Heart right ventricle (tissue), 16 donors: Measurements from ENCODE around the gene CCSER2. TPM values are rescaled to one million over a fixed set of nuclear protein-coding genes. Genes with fewer than 3 reads are reported as not detected.

Experiments used
- ATAC-seq, 8 donors: fragments of 200-7000 bp; cut with Tn5 transposase; one replicate each; pipeline ENCODE4 v1.9.1; 2020; ENCODE audit warnings: mild to moderate bottlenecking in 8 of 8, moderate library complexity in 8 of 8, moderate number of reproducible peaks in 1 of 8
- DNase-seq, 2 donors: peaks; one replicate each; pipeline ENCODE4 v3.0.0-alpha.2; 2020
- H3K27ac ChIP-seq, 10 donors: fragments of 200-600 bp; sonication (generic) in 2 of 10; one replicate each; pipeline versions ENCODE4 v1.5.0 to v1.8.0; 2020 to 2022; ENCODE audit warnings: mild to moderate bottlenecking in 3 of 10
- H3K27me3 ChIP-seq, 7 donors: fragments of 200-600 bp; one replicate each; pipeline ENCODE4 v1.8.0; 2021 to 2022; ENCODE audit warnings: mild to moderate bottlenecking in 2 of 7
- H3K36me3 ChIP-seq, 9 donors: fragments of 200-600 bp; sonication (generic) in 1 of 9; one replicate each; pipeline versions ENCODE4 v1.5.0 to v1.8.0; 2020 to 2022; ENCODE audit warnings: mild to moderate bottlenecking in 2 of 9
- H3K4me1 ChIP-seq, 9 donors: fragments of 200-600 bp; sonication (generic) in 1 of 9; one replicate each; pipeline versions ENCODE4 v1.5.0 to v1.8.0; 2020 to 2022; ENCODE audit warnings: mild to moderate bottlenecking in 4 of 9
- H3K4me3 ChIP-seq, 10 donors: fragments of 200-600 bp; sonication (generic) in 2 of 10; one replicate each; pipeline versions ENCODE4 v1.5.0 to v1.8.0; 2020 to 2022; ENCODE audit warnings: mild to moderate bottlenecking in 7 of 10, moderate library complexity in 2 of 10
- H3K9me3 ChIP-seq, 11 donors: fragments of 200-600 bp in 10 of 11; sonication (generic) in 2 of 11; one replicate each; pipeline versions ENCODE4 v1.5.0 to v1.8.0; 2013 to 2022; ENCODE audit warnings: mild to moderate bottlenecking in 2 of 11, control low read depth in 1 of 11, moderate library complexity in 1 of 11
- CTCF ChIP-seq, 9 donors: fragments of 200-600 bp; sonication (generic) in 2 of 9; IDR thresholded peaks; one replicate each; pipeline versions ENCODE4 v1.5.0 to v1.8.0; 2021 to 2022; ENCODE audit warnings: antibody characterized with exemption in 9 of 9, mild to moderate bottlenecking in 5 of 9, moderate library complexity in 1 of 9
- WGBS, 2 donors: extraction: QIAGEN DNeasy Blood & Tissue Kit; methylation state at CpG; one replicate each; pipeline ENCODE4 v1.1.7; 2013; ENCODE audit warnings: inconsistent platforms in 1 of 2; 5-methylcytosine and 5-hydroxymethylcytosine counted together
- intact Hi-C, 10 donors: fragments of 100-400 bp; cut with DNase I; formaldehyde crosslinking; loops; one replicate each; pipeline versions ENCODE4 v1.11.1 to v1.14.2; 2022
- polyA plus RNA-seq, 2 donors: library from polyadenylated mRNA; stranded (reverse); fragments of 200-250 nt; gene quantifications; one replicate each; pipeline ENCODE4 v1.2.3, GENCODE V29; 2013
- total RNA-seq, 10 donors: library from RNA; stranded (reverse); fragmentation: NEBNext Ultra II Directional in 3 of 10; extraction: Animal tissue kit (Norgen Biotek cat#: 25700) in 3 of 10; gene quantifications; one replicate each; pipeline versions ENCODE4 v1.2.1 to v1.2.4, GENCODE V29; 2021 to 2023
- donor health status: Arrhythmogenic right ventricular cardiomyopathy.
- donor health status: ischemic (EF 13 %, LVEDD 7.1; RV severe dilation, severe dysfunction).
- donor health status: healthy with polysubstance abuse.
- donor health status: DM: no; HTN: yes; CAD: no.
- donor health status: DM: no; HTN: no; CAD: no.
- donor health status: ischemic (EF 25% LVEDD 6.9; RV normal size, moderate dysfunction).
- donor health status: ischemic (EF 25% LVEDD 5.7; RV mildly dilated, moderate dysfunction).
- donor health status: healthy.
- donor health status: DM: yes; HTN: yes; CAD: no.
- donor health status: Ischemic cardiomyopathy.
- donor health status: ischemic (EF 35%, LVEDD 5.7; RV mildly dilated, moderate dysfunction).
- donor health status: nonischemic (EF 11% LVEDD 7.7; RV severe dilation, severe dysfunction).
- donor health status: DM: yes; HTN: yes; CAD: no.
- donor health status: PGD.
- donor health status: ischemic (EF 29% LVEDD 5.4; RV normal size, mild dysfunction).
- donor health status: nonischemic (EF 23%, LVEDD 6.1; RV moderate dilation, normal function).

Gene CCSER2
- total and polyA plus RNA-seq, 12 donors = 27.5 to 252 (median 198) TPM

DNA sequence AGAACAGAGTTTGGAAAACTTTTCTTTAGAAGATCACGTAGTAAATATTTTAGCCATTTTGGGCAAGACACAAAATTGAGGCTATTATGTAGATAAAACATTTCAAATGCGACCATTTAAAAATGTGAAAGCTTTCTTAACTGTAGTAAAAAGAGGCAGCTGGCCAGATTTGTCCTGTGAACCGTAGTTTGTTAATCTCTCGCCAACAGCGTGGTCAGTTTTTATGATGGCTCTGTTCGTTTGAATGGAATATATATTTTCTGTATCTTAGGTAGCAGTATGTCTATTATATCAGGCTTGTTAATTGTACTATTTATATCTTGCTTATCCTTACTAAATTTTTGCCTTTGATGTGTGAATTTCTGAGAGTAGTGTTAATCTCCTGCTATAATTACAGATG lies 124.9 kb downstream of the CCSER2 start:
- 84 to 87% methylated on average over 6 of the region's 6 CpGs for WGBS, 2 donors
- TF ChIP-seq CTCF (IDR thresholded peaks at IDR 0.05) = no peak
- intact Hi-C loops = loop anchor here in 1 of 10 donors (10.0 kb wide), 1 partner anchor 61 kb away; no protein-coding TSS in a partner anchor

GRCh38 chr10:84456126-84456525 lies 127.7 kb downstream of the CCSER2 start:
- ATAC-seq (no peak), DNase-seq (no peak)
- H3K27me3 ChIP-seq = no peaks in the 10 kb centered on the region
- WGBS, 2 donors = 91 to 94% methylated on average over 2 of the region's 2 CpGs
- peaks cover 0 to 6% (median 0%) of the 10 kb centered on the region in 9 donors for H3K4me1 ChIP-seq
- TF ChIP-seq CTCF (IDR thresholded peaks at IDR 0.05) = no peak
- H3K4me3 ChIP-seq = no peak overlapping the region
- H3K27ac ChIP-seq = no peak overlapping the region
- intact Hi-C loops = loop anchor here in 1 of 10 donors (10.0 kb wide), 1 partner anchor 59 kb away; no protein-coding TSS in a partner anchor
- H3K9me3 ChIP-seq = peaks cover 0 to 12% (median 2%) of the 10 kb centered on the region in 11 donors
- H3K36me3 ChIP-seq = peaks cover 0 to 32% (median 4%) of the 10 kb centered on the region in 9 donors

More for the DNA sequence above, 124.9 kb downstream of the CCSER2 start:
- peaks cover 0 to 9% (median 0%) of the 10 kb centered on the region in 9 donors for H3K4me1 ChIP-seq
- H3K9me3 ChIP-seq = no peaks in the 10 kb centered on the region
- H3K4me3 ChIP-seq = no peak overlapping the region
- H3K27ac ChIP-seq = no peak overlapping the region
- H3K36me3 ChIP-seq = peaks cover 0 to 20% (median 0%) of the 10 kb centered on the region in 9 donors
- H3K27me3 ChIP-seq = no peaks in the 10 kb centered on the region
- ATAC-seq (no peak), DNase-seq (no peak)

GRCh38 chr10:84460520-84460919 lies 132.1 kb downstream of the CCSER2 start:
- peaks cover 0 to 12% (median 2%) of the 10 kb centered on the region in 11 donors for H3K9me3 ChIP-seq
- H3K4me1 ChIP-seq = peaks cover 0 to 16% (median 4%) of the 10 kb centered on the region in 9 donors
- H3K27ac ChIP-seq = no peak overlapping the region
- no peak overlapping the region for H3K4me3 ChIP-seq
- DNase-seq (no peak), ATAC-seq (no peak)
- intact Hi-C loops = no loop called here
- no peaks in the 10 kb centered on the region for H3K27me3 ChIP-seq
- peaks cover 0 to 39% (median 4%) of the 10 kb centered on the region in 9 donors for H3K36me3 ChIP-seq
- TF ChIP-seq CTCF (IDR thresholded peaks at IDR 0.05) = no peak

GRCh38 chr10:84469470-84469869 lies 141.1 kb downstream of the CCSER2 start:
- ATAC-seq (no peak), DNase-seq (no peak)
- intact Hi-C loops = no loop called here
- H3K4me3 ChIP-seq = no peak overlapping the region
- peaks cover 0 to 77% (median 3%) of the 10 kb centered on the region in 9 donors for H3K36me3 ChIP-seq
- H3K27ac ChIP-seq = no peak overlapping the region
- H3K27me3 ChIP-seq = no peaks in the 10 kb centered on the region
- H3K4me1 ChIP-seq = peaks cover 0 to 7% (median 0%) of the 10 kb centered on the region in 9 donors
- H3K9me3 ChIP-seq = no peaks in the 10 kb centered on the region
- no peak for TF ChIP-seq CTCF (IDR thresholded peaks at IDR 0.05)
- WGBS, 2 donors = 90 to 92% methylated on average over 1 of the region's 1 CpG
